Left kidney (tissue), 2 donors: ENCODE measurements around the gene TMEM87B. TPM values are rescaled to one million over a fixed set of nuclear protein-coding genes. Genes with fewer than 3 reads are reported as not detected.
A peak's percentile ranks its signal among the peaks of the same experiment; 100 is the strongest.
"Not testable (repeated sequence)": the region's sequence is repeated elsewhere in the genome, so short reads cannot be mapped to it uniquely, and the experiment has no call there.

ENCODE experiments used
- DNase-seq: peaks from one replicate; pipeline ENCODE4 v3.0.0-alpha.2; 2013
- polyA plus RNA-seq: library from polyadenylated mRNA; unstranded; fragments of 120-200 nt; gene quantifications from one replicate; pipeline ENCODE4 v1.2.1, GENCODE V29; 2013; ENCODE audit not compliant: insufficient read length

The TMEM87B gene
- polyA plus RNA-seq, 1 donor: 29.9 TPM

- no peak for DNase-seq
Measured at GRCh38 chr2:112032224-112032586, 22.9 kb upstream of the TMEM87B start.

- no peak for DNase-seq
Measured at GRCh38 chr2:112032689-112033465, 22.2 kb upstream of the TMEM87B start.

GRCh38 chr2:112033600-112033999 is 21.5 kb upstream of the TMEM87B start:
- no peak for DNase-seq

- DNase-seq: no peak
Measured at GRCh38 chr2:112034924-112035323, 20.1 kb upstream of the TMEM87B start.

GRCh38 chr2:112035786-112036185 is 19.3 kb upstream of the TMEM87B start:
- DNase-seq: no peak

- DNase-seq: not testable (repeated sequence)
Measured at GRCh38 chr2:112039556-112039955, 15.5 kb upstream of the TMEM87B start.

- DNase-seq: not testable (repeated sequence)
Measured at GRCh38 chr2:112040066-112040465, 15.0 kb upstream of the TMEM87B start.

GRCh38 chr2:112041460-112041859 is 13.6 kb upstream of the TMEM87B start:
- not testable (repeated sequence) for DNase-seq

GRCh38 chr2:112045446-112046014 is 9.5 kb upstream of the TMEM87B start:
- DNase-seq: no peak

- no peak for DNase-seq
Measured at GRCh38 chr2:112046231-112046630, 8.8 kb upstream of the TMEM87B start.

- no peak for DNase-seq
Measured at GRCh38 chr2:112047537-112048235, 7.4 kb upstream of the TMEM87B start.

GRCh38 chr2:112048236-112048592 is 6.9 kb upstream of the TMEM87B start:
- DNase-seq: no peak

- DNase-seq: peak; percentile 70
Measured at GRCh38 chr2:112048887-112049286, 6.2 kb upstream of the TMEM87B start.

- DNase-seq: no peak
Measured at GRCh38 chr2:112050316-112050715, 4.8 kb upstream of the TMEM87B start.

- DNase-seq: peak; percentile 94
Measured at GRCh38 chr2:112053917-112054846, 887 bp upstream of the TMEM87B start.

GRCh38 chr2:112055730-112056625 is 909 bp downstream of the TMEM87B start:
- peak; percentile 71 for DNase-seq

- DNase-seq: no peak
Measured at GRCh38 chr2:112056626-112056987, 1.5 kb downstream of the TMEM87B start.

- no peak for DNase-seq
Measured at GRCh38 chr2:112059671-112060070, 4.6 kb downstream of the TMEM87B start.

- no peak for DNase-seq
Measured at GRCh38 chr2:112061299-112061698, 6.2 kb downstream of the TMEM87B start.

GRCh38 chr2:112061840-112062239 is 6.8 kb downstream of the TMEM87B start:
- DNase-seq: no peak

GRCh38 chr2:112062894-112063293 is 7.8 kb downstream of the TMEM87B start:
- DNase-seq: no peak
